T-helper 22 cell (primary cell): Measurements from ENCODE around the gene ARSI.
"Not testable (repeated sequence)": the region's sequence is repeated elsewhere in the genome, so short reads cannot be mapped to it uniquely, and the experiment has no call there.

ENCODE experiments used
- DNase-seq: peaks from one replicate; pipeline ENCODE4 v3.0.0-alpha.2; 2020; ENCODE audit warnings: low read depth

ARSI gene

DNA sequence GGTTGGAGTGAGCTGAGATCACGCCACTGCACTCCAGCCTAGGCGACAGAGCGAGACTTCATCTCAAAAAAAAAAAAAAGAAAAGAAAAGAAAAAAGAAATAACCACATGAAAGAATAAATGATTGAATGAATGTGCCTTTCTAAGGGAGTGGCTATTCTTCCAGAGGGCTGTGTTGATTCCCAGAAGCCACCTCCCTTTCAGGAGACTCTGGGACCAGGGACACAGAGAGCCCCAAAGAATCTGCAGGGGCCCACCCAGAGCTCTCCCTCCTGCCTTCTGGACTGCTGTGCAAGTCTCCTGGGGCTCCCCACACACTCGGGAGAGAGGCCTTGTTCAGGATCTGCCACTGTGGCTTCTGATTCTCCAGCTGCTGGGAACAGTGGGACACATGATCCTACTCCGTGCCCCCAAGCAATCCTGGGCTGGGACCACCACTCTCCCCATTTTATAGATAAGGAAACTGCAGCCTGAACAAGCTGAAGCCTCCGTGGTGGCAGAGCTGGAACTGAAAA is 36.8 kb downstream of the ARSI start:
- DNase-seq: no peak

DNA sequence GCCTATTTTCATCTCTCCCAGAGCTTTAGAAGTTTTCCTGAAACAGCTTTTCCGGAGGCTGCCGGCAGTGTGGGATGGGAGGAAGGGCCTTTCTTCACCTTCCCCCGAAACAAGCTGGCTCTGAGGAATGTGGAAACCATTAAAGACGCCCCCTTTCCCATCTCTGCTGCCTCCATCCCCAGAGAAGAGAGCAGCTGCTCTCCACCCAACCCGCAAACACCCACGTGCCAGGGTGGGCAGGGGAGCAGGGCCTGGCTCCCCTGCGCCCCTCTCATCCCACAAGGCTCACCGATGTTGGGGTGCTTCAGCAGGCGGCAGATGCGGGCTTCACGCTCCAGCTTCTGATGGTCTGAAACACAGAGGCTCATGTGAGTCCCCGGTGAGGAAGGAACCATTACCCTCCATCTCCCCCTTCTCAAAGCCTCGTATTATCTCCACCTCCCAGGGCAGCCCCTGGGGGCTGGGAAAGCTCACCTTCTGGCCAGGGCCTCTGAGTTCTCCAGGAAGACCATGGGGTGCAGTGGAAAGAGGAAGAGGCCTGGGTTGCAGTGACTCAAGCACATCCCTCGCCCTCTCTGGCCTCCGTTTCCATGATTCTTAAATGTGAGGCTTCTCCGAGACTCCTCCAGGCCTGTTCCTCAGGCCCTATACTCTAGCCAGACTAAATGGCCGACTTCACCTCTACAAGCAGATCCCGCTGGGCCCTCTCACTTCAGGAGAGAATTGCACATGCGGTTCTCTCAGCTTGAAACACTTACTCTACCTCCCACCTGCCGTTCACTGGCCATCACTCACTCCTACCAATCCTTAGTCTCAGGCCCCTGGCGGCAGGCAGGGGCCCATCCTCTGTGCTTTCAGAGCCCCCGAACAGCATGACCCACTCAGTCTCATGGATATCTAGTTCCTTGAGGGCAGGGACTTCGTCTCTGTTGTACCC is 37.8 kb downstream of the ARSI start:
- no peak for DNase-seq

DNA sequence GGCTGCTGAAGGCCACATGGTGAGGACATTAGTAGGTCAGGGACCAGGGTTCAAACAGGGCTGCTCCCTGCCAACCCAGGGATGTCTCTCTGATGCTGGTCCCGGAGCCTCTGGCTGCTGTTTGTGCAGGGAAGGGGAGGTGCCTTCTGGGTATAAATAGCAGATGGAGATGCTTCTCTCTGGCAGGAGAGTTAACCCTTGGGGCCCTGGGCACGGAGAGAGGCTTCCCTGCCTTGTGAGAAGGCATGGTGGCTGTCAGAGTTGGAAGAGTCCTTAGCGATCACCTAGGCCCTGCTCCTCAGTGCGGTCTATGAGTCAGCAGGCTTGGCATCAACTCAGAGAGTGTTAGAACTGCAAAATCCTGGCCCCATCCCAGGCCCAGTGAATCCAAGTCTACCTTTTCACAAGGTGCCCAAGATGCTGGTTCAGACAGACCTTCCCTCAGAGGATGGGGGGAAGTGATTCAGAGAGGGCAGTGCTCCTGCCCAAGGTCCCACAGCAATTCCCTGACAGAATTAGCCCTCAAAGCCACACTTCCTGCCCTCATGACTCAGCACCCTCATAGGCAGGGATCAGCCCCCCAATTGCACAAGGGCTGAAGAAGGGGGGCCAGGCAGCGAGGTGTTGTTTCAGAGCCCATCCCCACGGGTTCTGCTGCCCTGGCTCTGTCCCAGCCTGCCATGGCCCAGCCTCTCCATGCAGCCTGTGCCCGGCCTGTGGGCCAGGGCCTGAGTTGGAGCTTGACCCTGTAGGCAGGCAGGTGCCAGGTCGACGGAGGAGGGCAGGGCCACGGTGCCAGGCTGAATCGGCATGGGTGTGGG is 38.7 kb downstream of the ARSI start:
- no peak for DNase-seq

DNA sequence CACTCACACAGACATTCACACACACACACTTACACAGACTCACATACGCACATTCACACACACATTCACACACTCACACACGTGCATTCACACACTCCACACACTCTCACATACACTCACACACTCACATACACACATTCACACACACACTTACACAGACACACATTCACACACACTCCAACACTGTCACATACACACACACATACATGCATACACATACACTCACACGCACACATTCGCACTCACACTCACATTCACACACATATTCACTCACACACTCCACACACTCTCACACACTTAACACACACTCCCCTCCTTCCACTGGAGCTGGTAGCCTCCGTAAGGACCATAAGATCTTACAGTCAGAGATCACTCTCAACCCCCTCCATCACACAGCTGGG is 39.3 kb downstream of the ARSI start:
- DNase-seq: no peak

DNA sequence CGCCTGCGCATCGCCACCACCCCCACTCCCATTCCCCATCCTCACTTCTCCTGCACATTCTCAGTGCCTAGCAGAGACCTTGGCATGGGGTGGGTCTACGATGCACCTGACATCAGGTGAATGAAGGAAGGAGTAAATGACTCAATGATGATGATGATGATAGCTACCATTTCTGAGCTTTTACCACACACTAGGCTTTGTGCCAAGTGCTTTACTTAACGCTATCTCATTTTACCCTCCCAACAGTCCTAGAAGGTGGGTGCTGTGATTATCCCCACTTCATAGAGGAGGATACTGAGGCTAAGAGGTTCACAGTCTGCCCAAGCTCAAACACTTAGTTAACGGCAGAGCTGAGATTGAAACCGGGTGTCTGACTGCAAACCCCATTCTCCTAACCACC is 40.2 kb downstream of the ARSI start:
- DNase-seq: no peak

DNA sequence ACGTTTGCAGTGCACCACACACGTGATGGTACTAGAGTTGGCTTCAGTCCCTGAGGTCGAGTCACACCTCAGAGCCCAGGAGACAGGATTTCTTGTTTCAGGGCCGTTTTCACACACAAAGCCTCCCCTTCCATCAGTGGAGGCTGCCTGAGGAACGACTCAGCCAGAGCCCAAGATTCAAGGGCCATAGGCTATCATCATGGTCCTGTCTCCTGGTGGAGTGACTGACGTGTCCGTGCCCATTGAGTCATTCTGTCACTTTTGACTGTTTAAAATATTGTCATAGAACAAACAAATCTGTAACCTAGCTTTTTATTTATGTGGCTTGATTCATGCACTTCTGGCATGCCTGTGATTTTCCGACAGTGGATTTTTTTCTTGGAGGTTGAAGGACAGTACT is 41.5 kb downstream of the ARSI start:
- no peak for DNase-seq

DNA sequence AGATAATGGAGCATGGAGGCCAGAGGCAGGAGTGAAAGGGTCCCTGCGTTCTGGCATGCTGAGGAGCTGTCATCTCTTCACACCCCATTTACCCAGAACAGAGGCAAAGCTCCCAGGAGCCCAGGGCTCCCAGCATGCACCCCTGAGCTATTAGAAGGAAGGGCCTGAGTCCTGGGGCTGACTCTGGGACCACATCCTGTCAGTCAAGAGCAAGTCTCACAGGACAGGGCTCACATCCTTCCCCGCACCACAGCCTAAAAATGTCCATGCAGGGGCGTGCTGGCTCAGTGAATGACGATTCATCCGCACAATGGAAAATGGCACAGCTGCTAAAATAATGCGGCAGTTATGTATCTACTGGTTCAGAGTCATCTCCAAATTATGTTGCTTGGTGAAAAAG is 44.6 kb downstream of the ARSI start:
- no peak for DNase-seq

DNA sequence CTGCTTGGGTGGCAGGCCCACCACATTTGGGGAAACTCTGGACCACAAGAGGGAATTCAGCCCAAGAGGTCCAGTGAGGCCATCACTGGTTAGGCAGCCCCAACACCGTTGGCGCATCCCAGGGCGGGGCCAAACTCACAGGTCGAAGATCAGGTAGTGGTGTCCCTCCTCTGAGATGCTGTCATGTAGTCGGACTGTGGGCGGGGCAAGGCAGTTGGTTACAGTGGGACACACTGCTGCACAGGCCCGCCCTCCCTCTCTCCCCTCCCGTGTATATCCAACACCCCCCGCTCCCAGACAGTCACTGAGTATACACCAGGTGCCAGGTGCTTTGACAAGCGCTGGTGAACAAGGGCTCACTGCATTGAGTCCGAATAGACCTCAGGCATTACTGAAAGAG is 45.3 kb downstream of the ARSI start:
- DNase-seq: no peak

DNA sequence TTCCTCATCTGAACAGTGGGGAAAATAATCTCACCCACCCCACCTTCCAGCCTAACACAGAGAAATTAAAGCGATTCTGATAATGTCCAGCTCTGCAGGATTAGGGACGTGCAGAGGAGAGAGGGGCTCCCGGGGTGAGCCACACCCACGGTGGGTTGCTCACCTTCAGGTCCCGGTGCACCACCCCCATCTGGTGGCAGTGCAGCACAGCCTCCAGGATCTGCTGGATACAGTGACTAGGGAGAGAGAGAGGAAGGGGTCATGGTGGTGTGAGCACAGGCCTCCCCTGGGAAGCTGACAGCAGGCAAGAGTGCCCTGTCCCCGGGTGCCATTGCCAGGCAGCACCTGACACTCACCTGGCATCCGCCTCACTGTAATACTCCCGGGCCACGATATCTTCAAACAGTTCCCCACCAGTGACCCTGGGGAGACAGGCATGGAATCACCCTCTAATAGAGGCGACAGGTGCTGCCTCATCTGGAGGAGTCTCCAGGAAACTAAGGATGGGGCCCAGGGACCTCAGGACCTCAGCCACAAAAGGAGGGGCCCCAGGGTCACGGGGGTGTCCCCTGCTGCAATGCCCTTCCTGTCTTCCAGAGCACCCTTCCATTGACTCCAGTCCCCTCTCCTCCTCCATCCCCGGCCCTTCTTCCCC is 46.2 kb downstream of the ARSI start:
- DNase-seq: no peak

DNA sequence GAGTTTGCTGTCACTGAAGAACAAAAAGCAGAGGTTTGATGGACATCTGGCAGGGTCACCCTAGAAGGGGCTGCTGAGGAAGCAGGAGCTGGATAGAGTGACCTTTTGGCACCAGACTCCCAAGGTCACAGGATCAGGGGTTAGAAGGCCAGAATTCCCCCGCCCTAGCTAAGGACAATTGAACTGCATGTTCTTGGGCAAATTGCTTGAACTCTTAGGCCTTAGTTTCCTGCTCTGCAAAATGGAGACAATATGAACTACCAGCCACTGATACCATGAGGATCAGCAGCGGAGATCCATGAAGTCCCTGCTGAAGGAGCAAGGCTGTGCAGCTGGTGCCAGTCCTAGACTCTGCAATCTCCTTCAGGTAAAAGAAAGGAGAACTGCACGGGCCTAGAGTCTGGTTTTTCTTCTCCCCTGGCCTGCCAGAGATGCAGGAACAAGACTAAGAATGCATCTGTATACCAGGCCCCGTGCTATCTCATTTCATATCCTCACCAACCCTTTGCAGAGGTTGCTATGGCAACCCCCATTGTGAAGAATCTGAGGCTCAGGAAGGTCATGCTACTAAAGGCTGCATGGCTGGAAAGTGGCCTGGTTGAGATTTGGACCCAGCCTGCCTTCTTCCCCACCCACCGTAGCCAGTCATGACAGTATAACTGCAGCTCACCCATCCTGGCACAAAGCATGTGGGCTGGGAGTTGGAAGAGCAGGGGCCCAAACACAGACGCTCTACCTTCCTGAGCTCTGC is 46.9 kb downstream of the ARSI start:
- DNase-seq: no peak

DNA sequence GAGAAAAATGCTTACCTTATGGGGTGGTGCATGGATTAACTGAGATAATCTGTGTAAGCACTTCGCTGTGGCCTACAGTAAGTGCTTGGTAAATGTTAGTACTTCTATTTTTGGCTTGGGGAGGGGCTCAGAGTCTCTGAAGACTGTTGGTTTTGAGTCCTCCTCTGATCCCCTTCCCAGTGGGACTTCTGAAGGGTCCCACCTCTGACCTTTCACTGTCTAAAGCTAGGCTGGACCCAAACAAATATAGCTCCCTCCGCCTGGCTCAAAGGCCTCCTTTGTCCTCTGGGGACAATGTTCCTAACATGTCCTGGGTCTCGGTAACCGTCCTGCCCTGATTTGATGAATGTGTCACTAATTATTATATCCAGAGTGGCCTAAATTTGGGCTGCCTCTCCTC is 47.9 kb downstream of the ARSI start:
- no peak for DNase-seq

DNA sequence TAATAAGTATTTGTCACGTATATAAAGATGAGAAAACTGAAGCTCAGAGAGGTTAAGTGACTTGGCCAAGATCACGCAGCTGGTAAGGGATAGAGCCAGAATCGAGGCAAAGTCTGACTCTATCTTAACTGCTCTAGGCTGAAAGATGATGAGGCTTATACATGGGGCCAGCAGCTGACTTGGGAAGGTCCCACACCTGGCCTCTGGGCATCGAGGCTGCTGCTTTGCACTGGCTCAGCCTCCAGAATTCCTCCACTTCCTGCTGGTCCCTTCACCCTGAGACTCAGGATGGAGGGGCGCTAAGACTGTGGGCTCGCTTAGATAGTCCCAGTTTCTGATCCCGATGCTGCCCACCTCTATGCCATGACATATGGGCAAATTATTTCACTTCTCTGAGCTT is 48.3 kb downstream of the ARSI start:
- no peak for DNase-seq

DNA sequence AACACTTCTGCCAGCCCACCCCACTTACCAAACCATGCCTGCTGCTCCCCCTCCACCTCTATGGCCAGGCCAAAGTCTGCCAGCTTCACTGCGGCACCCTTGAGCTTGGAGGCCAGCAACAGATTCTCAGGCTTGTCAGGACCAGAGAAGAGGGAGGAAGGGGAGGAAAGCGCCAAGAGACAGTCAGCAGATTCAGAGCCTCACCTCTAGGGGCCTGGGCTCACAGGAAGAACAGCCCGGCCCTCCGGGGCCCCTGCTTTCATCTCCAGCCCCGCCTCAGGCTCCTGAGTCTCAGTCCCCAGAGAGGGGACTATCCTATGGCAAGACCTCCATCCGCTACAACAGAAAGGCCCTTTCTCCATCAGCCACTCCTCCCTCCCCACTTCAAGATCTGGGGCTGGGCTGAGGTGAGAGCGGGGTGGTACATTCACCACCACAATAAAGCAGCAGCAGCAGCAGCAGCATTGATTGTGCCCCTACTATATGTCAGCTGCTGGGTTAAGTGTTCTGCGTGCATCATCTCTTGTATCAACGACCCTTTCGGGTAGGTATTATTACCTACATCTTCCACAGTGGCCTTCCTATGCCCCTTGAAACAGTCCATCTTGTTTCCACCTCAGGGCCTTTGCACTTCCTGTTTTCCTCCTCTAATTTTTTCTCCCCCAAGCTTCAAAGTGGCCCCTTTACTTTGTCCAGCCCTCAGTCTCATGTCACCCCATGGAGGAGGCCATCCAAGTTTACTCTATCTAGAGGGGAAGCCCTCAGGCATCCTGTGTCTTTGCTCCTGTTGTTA is 49.1 kb downstream of the ARSI start:
- DNase-seq: no peak

DNA sequence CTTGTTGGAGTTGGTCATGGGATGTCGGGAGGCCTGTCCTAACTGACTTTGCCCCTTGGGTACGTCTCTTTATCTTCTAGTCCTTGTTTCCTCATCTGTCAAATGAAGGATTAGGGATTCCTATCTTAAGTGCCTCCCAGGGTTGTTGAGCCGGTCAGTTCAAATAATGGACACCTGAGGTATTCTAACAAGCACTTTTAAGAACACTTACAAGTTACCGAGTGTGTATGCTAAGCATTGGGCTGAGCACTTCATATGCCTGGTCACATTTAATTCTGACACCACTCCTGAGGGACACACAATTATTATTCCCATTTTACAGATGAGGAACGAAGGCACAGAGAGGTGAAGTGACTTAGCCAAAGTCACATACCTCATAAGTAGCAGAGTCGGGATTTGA is 50.2 kb downstream of the ARSI start:
- no peak for DNase-seq

DNA sequence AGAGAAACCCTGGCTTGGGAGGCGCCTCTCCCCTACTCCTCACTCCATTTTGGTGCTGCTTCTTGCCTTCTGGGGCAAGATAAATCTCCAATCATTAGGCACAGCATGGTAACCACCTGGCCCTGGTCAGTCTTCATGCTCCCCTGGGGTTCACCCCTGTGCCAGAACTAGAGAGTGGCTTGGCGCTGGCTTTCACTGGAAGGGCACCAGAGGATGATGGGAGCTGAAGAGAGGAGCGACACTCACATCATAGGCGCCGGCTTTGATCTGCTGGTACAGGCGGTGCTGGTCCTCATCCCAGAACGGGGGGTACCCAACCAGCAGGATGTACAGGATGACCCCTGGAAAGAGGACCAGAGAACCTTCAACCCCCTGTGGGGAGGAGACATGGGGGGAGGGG is 51.2 kb downstream of the ARSI start:
- DNase-seq: no peak

DNA sequence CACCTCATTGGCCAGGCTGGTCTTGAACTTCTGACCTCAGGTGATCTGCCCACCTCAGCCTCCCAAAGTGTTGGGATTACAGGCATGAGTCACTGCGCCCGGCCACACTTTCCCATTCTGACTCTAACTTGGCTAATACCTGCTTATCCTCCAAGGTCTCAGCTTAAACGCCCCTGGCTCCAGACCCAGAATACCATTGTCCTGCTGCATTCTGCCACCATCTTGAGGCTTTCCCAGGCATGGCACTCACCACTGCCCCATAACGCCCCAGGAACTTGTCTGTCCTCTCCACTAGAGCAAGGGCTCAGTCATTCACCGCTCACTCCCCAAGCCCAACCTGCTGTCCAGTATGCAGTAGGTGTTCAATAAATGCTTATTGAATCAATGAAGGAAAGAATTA is 53.0 kb downstream of the ARSI start:
- no peak for DNase-seq

DNA sequence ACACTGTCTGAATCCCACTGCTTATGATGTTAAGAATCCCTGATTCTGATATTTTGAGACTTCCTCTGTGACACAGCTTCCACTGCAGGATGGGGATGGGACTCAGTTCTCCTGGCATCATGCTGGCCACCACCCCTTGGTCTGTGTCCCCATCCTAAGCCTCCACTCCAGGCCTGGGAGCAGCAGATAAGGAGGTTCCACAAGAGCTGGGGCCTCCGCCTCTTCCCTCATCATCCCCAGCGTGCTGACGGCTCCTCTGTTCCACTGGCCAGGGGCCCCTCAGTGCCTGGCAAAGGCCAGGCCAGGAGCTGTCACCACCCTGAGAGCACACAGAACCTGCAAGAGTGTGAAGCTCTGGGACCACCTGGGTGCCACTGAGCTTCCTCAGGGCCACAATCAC is 53.8 kb downstream of the ARSI start:
- no peak for DNase-seq

DNA sequence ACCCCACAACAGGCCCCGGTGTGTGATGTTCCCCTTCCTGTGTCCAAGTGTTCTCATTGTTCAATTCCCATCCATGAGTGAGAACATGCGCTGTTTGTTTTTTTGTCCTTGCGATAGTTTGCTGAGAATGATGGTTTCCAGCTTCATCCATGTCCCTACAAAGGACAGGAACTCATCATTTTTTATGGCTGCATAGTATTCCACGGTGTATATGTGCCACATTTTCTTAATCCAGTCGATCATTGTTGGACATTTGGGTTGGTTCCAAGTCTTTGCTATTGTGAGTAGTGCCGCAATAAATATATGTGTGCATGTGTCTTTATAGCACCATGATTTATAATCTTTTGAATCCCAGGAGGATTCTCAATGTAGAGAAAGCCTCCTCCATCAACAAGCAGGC is 54.2 kb downstream of the ARSI start:
- DNase-seq: not testable (repeated sequence)

DNA sequence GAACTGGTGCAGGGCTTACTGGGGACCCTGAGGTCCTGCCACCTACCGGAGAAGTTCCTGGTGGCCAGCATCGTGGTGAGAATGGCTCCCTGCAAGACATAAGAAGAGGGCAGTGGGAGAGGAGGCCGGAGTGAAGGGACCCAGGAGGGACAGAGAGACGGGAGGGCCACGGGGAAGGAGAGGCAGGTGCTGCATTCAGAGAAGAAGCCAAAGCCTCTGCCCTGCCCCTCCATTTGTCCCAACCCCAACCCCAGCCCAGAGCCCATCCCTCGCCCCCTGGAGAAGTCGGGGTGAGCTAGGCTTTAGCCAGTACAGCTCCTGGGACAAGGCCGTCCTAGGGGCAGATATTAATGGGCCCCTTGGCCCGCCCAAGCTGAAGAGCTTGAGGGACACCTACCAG is 55.0 kb downstream of the ARSI start:
- DNase-seq: no peak

DNA sequence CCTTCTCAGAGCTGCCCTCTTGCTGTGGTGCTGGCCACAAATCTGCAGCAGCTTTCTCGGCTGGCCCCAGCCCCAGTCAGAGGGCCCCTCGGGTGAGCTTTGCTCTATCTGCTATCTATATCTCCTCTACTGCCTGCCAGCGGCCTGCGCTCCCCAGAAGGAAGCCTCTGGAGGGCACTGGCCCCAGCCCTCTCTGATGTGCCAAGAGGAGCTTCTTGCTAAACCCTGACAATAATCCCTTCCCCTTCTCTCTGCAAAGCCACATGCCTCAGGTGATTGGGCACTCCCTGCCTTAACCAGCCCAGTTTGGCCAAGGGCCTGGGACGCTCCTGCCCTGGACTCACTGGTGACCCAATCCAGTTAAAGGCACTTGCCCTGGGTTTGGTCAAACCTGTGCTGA is 55.9 kb downstream of the ARSI start:
- no peak for DNase-seq

DNA sequence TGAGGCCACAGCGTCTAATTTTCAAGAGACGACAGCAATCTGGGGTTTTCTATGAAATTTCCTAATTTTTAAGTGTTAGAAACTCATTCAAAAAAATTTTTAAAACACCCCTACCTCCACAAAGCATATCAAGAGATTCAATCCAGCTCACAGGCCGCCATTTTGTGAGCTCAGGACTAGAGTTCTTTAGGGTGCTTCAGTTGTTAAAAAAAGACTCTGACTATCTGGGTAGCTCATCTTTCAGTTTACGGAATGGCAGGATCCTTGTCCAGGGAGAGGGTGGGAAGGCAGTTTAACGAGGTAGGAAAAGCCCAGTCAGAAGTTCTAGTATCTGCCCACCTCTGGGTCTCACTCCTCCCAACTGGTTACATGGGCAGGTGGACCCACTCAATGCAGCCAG is 56.3 kb downstream of the ARSI start:
- DNase-seq: no peak
